ENCODE results near the gene CRISP1.

The CRISP1 gene

GRCh38 chr6:49847673-49848072 lies 18.7 kb downstream of the CRISP1 start:
- in situ Hi-C loops (cut with HindIII; ENCODE audit: low sequenced_read_pairs): no loop called here
- no peak overlapping the region for H3K4me3 ChIP-seq (ENCODE audit: low read depth, low read length)
- TF ChIP-seq CTCF (IDR thresholded peaks at IDR 0.05; ENCODE audit: low read depth, low read length): no peak

GRCh38 chr6:49847014-49847413 lies 19.3 kb downstream of the CRISP1 start:
- no peak for DNase-seq (ENCODE audit: low read depth, low spot score)
- TF ChIP-seq CTCF (IDR thresholded peaks at IDR 0.05; ENCODE audit: low read depth, low read length): no peak
- in situ Hi-C loops (cut with HindIII; ENCODE audit: low sequenced_read_pairs): no loop called here
- H3K4me3 ChIP-seq (ENCODE audit: low read depth, low read length): no peak overlapping the region

More at GRCh38 chr6:49847673-49848072, 18.7 kb downstream of the CRISP1 start:
- DNase-seq (ENCODE audit: low read depth, low spot score): no peak

DNA sequence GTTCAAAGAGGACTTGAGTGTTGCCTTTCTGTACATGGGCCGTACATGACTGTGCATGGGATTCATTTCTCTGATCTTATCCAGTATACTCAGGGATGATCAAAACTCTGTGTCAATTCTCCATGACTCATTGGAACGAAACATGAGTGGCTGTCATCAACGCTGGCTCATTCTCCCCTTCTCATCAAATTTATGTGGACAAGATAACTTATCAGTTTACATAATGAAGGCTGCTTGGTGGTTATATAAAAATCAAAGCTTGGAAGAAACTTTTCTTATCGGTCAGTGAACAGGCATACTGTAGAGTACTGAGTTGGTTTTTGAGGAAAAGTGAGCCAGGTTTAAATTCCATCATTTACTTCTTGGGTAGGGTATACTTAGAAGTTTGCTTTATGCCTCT lies 24.9 kb downstream of the CRISP1 start:
- no peak for TF ChIP-seq CTCF (IDR thresholded peaks at IDR 0.05; ENCODE audit: low read depth, low read length)
- no peak for DNase-seq (ENCODE audit: low read depth, low spot score)
- no peak overlapping the region for H3K4me3 ChIP-seq (ENCODE audit: low read depth, low read length)
- in situ Hi-C loops (cut with HindIII; ENCODE audit: low sequenced_read_pairs): no loop called here

DNA sequence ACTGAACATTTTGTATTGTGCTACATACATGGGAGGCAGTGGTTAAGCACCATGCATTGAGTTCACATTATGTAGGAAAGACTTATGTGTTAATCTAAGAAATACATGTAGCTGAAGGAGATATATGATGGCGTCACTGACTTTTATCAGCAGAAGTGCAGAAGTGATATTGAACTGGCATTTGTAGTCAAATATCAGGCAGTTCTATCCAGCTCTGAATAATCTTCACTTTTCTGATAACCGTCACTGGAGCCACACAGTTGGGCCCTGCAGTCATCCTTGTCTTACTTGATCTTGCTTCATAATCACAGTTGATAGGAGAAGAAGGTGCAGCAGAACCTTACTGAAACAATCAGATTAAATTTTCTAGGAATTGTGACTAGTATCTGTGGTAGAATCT lies 26.4 kb downstream of the CRISP1 start:
- TF ChIP-seq CTCF (IDR thresholded peaks at IDR 0.05; ENCODE audit: low read depth, low read length): no peak
- DNase-seq (ENCODE audit: low read depth, low spot score): no peak
- in situ Hi-C loops (cut with HindIII; ENCODE audit: low sequenced_read_pairs): no loop called here
- no peak overlapping the region for H3K4me3 ChIP-seq (ENCODE audit: low read depth, low read length)

- in situ Hi-C loops (cut with HindIII; ENCODE audit: low sequenced_read_pairs): no loop called here
- no peak for DNase-seq (ENCODE audit: low read depth, low spot score)
- no peak for TF ChIP-seq CTCF (IDR thresholded peaks at IDR 0.05; ENCODE audit: low read depth, low read length)
- no peak overlapping the region for H3K4me3 ChIP-seq (ENCODE audit: low read depth, low read length)
Observed at GRCh38 chr6:49839162-49839561, 27.2 kb downstream of the CRISP1 start.

DNA sequence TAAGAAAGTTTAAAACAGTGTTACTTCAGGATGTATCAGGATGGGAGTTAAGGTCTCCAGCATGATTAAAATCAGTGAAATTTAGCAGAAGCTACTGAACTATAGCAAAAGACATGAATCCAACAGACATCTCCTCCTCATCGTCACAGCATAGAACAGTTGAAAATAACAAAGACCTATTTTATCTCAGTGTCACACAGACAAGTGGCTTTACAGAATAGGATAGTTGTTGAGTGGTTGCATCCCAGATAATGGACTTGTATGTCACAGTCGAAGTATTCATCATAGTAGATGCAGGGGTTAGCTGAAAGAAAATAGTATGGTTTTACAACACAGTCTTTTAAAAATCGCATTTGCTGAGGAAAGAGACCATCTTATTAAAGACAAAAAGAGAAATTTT lies 31.2 kb downstream of the CRISP1 start:
- TF ChIP-seq CTCF (IDR thresholded peaks at IDR 0.05; ENCODE audit: low read depth, low read length): no peak
- H3K4me3 ChIP-seq (ENCODE audit: low read depth, low read length): no peak overlapping the region
- no peak for DNase-seq (ENCODE audit: low read depth, low spot score)
- in situ Hi-C loops (cut with HindIII; ENCODE audit: low sequenced_read_pairs): no loop called here

DNA sequence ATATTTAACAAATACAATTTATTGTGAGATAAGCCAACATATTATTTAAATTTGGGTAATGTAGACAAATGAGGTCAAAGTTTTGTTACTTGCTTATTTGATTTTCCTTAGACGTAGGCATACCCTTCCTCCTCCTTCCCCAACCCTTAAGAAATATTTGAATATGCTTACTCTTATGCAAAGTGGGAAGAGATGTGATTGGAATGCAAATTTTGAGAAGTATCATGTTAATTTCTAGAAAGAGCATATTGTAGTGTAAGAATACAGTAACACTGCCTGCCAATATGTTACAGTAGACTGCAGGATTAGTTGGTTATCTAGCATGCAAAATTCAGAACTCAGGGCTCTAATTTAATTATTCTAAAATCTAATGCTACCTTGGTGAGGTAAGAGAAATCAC lies 32.9 kb downstream of the CRISP1 start:
- in situ Hi-C loops (cut with HindIII; ENCODE audit: low sequenced_read_pairs): no loop called here
- no peak overlapping the region for H3K4me3 ChIP-seq (ENCODE audit: low read depth, low read length)
- TF ChIP-seq CTCF (IDR thresholded peaks at IDR 0.05; ENCODE audit: low read depth, low read length): no peak
- no peak for DNase-seq (ENCODE audit: low read depth, low spot score)
